Activated CD8-positive, alpha-beta T cell treated with anti-CD3 and anti-CD28 coated beads, Interleukin-2, amount 10 ng/mL, durations not matched to agents 7 days and 5 days (primary cell): Measurements from ENCODE around the gene HMG20A. TPM values are rescaled to one million over a fixed set of nuclear protein-coding genes. Genes with fewer than 3 reads are reported as not detected.

Experiments used
- ATAC-seq: fragments of 150-1000 bp; cut with Tn5 transposase; one replicate; pipeline ENCODE4 v1.10.0; 2021; ENCODE audit warnings: moderate library complexity
- CTCF ChIA-PET: fragments of 350-600 bp; sonication (Branson Sonifier 250); formaldehyde crosslinking; loops from one replicate; lab custom pipeline; 2021; ENCODE audit warnings: antibody characterized with exemption; lab: Charles Lee
- POLR2A ChIA-PET: fragments of 350-600 bp; sonication (Branson Sonifier 250); formaldehyde crosslinking; loops from one replicate; lab custom pipeline; 2021; ENCODE audit warnings: antibody characterized with exemption; lab: Charles Lee
- DNase-seq: peaks from one replicate; pipeline ENCODE4 v3.0.0-alpha.2; 2020
- H3K27ac Mint-ChIP-seq: one replicate; pipeline ENCODE4 v1.8.0; 2021; ENCODE audit warnings: mild to moderate bottlenecking, mixed read lengths
- H3K27me3 Mint-ChIP-seq: one replicate; pipeline ENCODE4 v1.8.0; 2021; ENCODE audit warnings: low read depth, mixed read lengths
- H3K36me3 Mint-ChIP-seq: one replicate; pipeline ENCODE4 v1.8.0; 2021; ENCODE audit warnings: low read depth, mixed read lengths
- H3K4me1 Mint-ChIP-seq: one replicate; pipeline ENCODE4 v1.8.0; 2021; ENCODE audit warnings: low read depth, mixed read lengths
- H3K4me3 Mint-ChIP-seq: one replicate; pipeline ENCODE4 v1.8.0; 2021; ENCODE audit warnings: mild to moderate bottlenecking, mixed read lengths
- H3K9me3 Mint-ChIP-seq: one replicate; pipeline ENCODE4 v1.8.0; 2022; ENCODE audit warnings: mixed read lengths; ENCODE audit not compliant: insufficient read depth
- total RNA-seq, 2 experiments: library from RNA; stranded (reverse); gene quantifications; one replicate each; pipeline ENCODE4 v1.2.3, GENCODE V29; 2021

Gene HMG20A
- total RNA-seq, 2 experiments from 2014 or later: 47.5 to 51.7 TPM

DNA sequence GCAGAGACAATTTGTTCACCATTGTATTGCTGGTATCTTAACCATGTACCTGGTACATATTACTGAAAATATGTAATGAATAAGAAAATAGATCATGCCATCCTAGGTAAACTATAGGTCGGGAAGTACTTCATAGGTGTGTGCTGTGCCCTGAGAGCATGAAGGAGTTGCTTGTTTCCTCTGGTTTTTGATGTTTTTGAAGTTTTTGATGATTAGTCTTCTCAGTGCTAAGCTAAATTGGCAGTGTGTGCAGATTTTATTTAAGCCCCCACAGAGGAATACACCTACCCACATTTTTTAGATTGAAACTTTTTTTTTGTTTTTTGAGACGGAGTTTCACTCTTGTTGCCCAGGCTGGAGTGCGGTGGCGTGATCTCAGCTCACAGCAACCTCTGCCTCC is 16.6 kb downstream of the HMG20A start:
- no peak overlapping the region for H3K4me3 Mint-ChIP-seq
- peaks cover 9% of the 10 kb centered on the region for H3K4me1 Mint-ChIP-seq
- POLR2A ChIA-PET: no interaction called here

GRCh38 chr15:77440378-77440999 is 19.8 kb downstream of the HMG20A start:
- H3K4me3 Mint-ChIP-seq: no peak overlapping the region
- peaks cover 9% of the 10 kb centered on the region for H3K4me1 Mint-ChIP-seq

More for the DNA sequence above, 16.6 kb downstream of the HMG20A start:
- H3K9me3 Mint-ChIP-seq: no peaks in the 10 kb centered on the region
- ATAC-seq (no peak), DNase-seq (no peak)
- H3K27me3 Mint-ChIP-seq: no peaks in the 10 kb centered on the region
- peaks cover 10% of the 10 kb centered on the region for H3K36me3 Mint-ChIP-seq
- no peak overlapping the region for H3K27ac Mint-ChIP-seq
- CTCF ChIA-PET: interaction anchor here (1.2 to 1.4 kb wide), 3 partner anchors 60 to 464 kb away, joined by 3 to 4 read pairs (median 3); no protein-coding TSS in a partner anchor

GRCh38 chr15:77446840-77447390 is 26.2 kb downstream of the HMG20A start:
- Mint-ChIP-seq H3K27me3 (no peaks in the 10 kb centered on the region), H3K27ac (no peak overlapping the region), H3K4me1 (peaks cover 4% of the 10 kb centered on the region), H3K36me3 (peaks cover 14% of the 10 kb centered on the region), H3K9me3 (no peaks in the 10 kb centered on the region), H3K4me3 (no peak overlapping the region)
- no peak for DNase-seq
- POLR2A ChIA-PET: no interaction called here
- ATAC-seq: no peak
- CTCF ChIA-PET: no interaction called here

More at GRCh38 chr15:77440378-77440999, 19.8 kb downstream of the HMG20A start:
- H3K27me3 Mint-ChIP-seq: no peaks in the 10 kb centered on the region
- H3K27ac Mint-ChIP-seq: no peak overlapping the region
- no peak for DNase-seq
- H3K36me3 Mint-ChIP-seq: peaks cover 10% of the 10 kb centered on the region
- ATAC-seq: no peak
- CTCF ChIA-PET: no interaction called here
- POLR2A ChIA-PET: no interaction called here
- no peaks in the 10 kb centered on the region for H3K9me3 Mint-ChIP-seq

DNA sequence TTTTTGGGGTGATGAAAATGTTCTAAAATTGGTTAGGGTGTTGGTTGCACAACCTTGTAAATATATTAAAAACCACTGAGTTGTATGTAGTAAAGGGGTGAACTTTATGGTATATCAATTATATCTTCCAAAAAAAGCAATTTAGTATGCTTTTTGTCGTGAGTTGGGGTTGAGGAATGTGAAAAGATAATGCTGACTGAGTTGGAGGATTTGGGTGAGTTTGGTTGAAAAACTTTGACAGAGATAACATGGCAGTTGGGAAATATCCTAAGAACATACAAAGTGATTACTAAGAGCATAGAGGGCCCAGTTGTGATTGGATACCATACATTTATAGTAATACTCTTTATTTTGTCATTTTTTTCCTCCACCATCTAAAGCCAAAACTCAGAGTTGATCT is 33.6 kb downstream of the HMG20A start:
- DNase-seq: no peak
- no peak overlapping the region for H3K27ac Mint-ChIP-seq
- no peaks in the 10 kb centered on the region for H3K9me3 Mint-ChIP-seq
- ChIA-PET CTCF (no interaction called here), POLR2A (interaction anchor here (0.6 kb wide), 1 partner anchor 296 kb away, joined by 3 read pairs; no protein-coding TSS in a partner anchor)
- no peak for ATAC-seq
- peaks cover 21% of the 10 kb centered on the region for H3K4me1 Mint-ChIP-seq
- H3K36me3 Mint-ChIP-seq: peaks cover 18% of the 10 kb centered on the region
- no peaks in the 10 kb centered on the region for H3K27me3 Mint-ChIP-seq
- H3K4me3 Mint-ChIP-seq: no peak overlapping the region

GRCh38 chr15:77454951-77455350 is 34.3 kb downstream of the HMG20A start:
- H3K36me3 Mint-ChIP-seq: peaks cover 21% of the 10 kb centered on the region
- no peak for ATAC-seq
- no peak for DNase-seq
- no peaks in the 10 kb centered on the region for H3K27me3 Mint-ChIP-seq
- H3K27ac Mint-ChIP-seq: no peak overlapping the region
- ChIA-PET POLR2A (interaction anchor here (0.6 kb wide), 1 partner anchor 296 kb away, joined by 3 read pairs; no protein-coding TSS in a partner anchor), CTCF (no interaction called here)
- no peak overlapping the region for H3K4me3 Mint-ChIP-seq
- no peaks in the 10 kb centered on the region for H3K9me3 Mint-ChIP-seq
- H3K4me1 Mint-ChIP-seq: peaks cover 21% of the 10 kb centered on the region

DNA sequence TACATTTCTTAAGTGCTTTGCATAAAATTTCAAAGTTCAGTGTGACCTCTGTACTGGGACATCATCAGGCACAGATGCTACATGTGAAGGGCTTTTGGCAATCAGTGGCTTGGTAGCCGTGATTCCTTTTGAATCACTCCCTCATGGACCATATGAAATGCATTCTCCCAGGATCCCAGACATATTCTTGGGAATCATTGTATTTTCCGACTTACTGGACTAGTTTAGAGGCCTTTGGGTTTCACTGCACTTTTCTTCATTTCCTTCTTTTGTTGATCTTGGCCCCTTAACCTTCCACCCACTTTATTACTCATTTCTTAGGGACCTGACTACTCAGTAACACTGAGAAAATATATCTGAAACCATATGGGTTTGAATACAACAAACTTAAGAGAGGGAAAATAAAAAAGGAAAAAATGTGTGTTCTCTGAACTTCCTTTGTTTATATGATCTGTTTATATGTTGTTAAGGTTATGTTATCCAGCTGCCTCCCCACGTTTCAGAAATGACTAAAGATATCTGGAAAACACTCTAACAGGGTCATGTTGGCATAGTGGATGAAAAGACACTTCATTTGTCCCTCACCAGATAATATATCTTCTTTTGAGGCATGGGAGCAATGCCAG is 35.1 kb downstream of the HMG20A start:
- Mint-ChIP-seq H3K9me3 (no peaks in the 10 kb centered on the region), H3K27ac (no peak overlapping the region), H3K4me3 (no peak overlapping the region), H3K4me1 (peaks cover 21% of the 10 kb centered on the region), H3K36me3 (peaks cover 26% of the 10 kb centered on the region), H3K27me3 (no peaks in the 10 kb centered on the region)
- ATAC-seq (no peak), DNase-seq (no peak)
- CTCF ChIA-PET: no interaction called here
- POLR2A ChIA-PET: interaction anchor here (0.7 kb wide), 1 partner anchor 34 kb away, joined by 3 read pairs; no protein-coding TSS in a partner anchor

GRCh38 chr15:77456746-77457145 is 36.1 kb downstream of the HMG20A start:
- H3K9me3 Mint-ChIP-seq: no peaks in the 10 kb centered on the region
- DNase-seq: no peak
- ATAC-seq: no peak
- no peak overlapping the region for H3K27ac Mint-ChIP-seq
- peaks cover 21% of the 10 kb centered on the region for H3K4me1 Mint-ChIP-seq
- ChIA-PET CTCF (interaction anchor here (2.4 kb wide), 1 partner anchor 270 kb away, joined by 6 read pairs; no protein-coding TSS in a partner anchor), POLR2A (no interaction called here)
- H3K27me3 Mint-ChIP-seq: no peaks in the 10 kb centered on the region
- H3K36me3 Mint-ChIP-seq: peaks cover 19% of the 10 kb centered on the region
- H3K4me3 Mint-ChIP-seq: no peak overlapping the region

DNA sequence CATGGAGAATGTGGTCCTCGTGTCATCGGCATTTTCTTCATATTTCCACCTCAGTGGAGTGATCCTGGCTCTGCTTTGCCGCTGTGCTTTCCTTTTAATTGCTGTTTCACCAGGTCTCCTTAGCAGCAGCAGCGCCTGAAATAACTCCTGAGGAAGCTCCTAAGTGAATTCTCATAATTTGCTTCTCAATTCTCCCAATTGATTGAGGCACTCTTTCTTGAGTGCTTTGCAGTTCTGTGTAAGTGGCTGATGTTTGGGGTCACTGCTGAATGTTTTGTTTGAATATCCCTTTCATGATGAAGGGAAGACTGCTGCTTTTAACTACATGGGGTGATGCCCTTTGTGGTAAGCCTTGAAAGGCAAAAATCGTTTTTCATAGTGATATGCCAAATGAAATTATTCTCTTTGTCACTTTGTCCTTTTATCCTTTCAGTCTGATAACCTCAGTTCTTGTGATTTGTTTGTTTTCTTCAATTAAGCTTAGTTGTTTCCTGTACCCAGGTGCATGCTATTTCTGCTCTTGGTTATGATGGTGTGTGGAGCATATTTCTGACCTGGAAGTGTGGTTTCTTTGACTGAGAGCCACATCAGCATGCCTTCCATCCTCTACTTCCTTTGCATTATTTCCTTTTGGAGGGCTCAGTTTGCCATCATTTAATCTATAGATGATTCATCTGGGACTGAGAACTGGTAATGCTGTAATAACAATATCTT is 36.7 kb downstream of the HMG20A start:
- DNase-seq (peak; percentile 22), ATAC-seq (peak; percentile 67)
- ChIA-PET POLR2A (no interaction called here), CTCF (interaction anchor here (1.1 to 2.4 kb wide), 4 partner anchors 21 to 339 kb away, joined by 3 to 6 read pairs (median 3); no protein-coding TSS in a partner anchor)
- Mint-ChIP-seq H3K27ac (peak overlapping the region; percentile 23), H3K4me1 (peaks cover 21% of the 10 kb centered on the region), H3K27me3 (no peaks in the 10 kb centered on the region), H3K36me3 (peaks cover 16% of the 10 kb centered on the region), H3K4me3 (no peak overlapping the region), H3K9me3 (no peaks in the 10 kb centered on the region)

DNA sequence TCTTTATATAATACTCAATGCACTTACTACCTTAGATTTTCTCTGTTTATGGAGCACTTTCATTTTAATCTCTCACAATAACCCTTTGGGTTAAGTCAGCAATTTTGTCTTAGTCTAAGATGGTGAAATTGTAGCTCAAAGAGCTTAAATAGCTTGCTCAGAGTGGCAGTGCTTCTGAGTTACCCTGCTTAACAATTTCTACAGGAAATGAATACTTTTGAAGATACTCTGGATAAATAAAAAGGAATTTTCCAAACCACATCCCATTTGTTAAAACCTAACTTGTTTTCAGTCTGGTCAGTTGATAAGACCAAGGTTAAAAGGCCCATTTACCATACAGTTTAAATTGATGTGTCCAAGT is 37.2 kb downstream of the HMG20A start:
- peaks cover 21% of the 10 kb centered on the region for H3K4me1 Mint-ChIP-seq
- ChIA-PET CTCF (interaction anchor here (1.1 to 2.4 kb wide), 4 partner anchors 21 to 340 kb away, joined by 3 to 6 read pairs (median 3); no protein-coding TSS in a partner anchor), POLR2A (no interaction called here)
- peak overlapping the region; percentile 23 for H3K27ac Mint-ChIP-seq
- H3K4me3 Mint-ChIP-seq: no peak overlapping the region
- no peaks in the 10 kb centered on the region for H3K27me3 Mint-ChIP-seq
- no peak for DNase-seq
- peaks cover 15% of the 10 kb centered on the region for H3K36me3 Mint-ChIP-seq
- ATAC-seq: no peak
- H3K9me3 Mint-ChIP-seq: no peaks in the 10 kb centered on the region

DNA sequence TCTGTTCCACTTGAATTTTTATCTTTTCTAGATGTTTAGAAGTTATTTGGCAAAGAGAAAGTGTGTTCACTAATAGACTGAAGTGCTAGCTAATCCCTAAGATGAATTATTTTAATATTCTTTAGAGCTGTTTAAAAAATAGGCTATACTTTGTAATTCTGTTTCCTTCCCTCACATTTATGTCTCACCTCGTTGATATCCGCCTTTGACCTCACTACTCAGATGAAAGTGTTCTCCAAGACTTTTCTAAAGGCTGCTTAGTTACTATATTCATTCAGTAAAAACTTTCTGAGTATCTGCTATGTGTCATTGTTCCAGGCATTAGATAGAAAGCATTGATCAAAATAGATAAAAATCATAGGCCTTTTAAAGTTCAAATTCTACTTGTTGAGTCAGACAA is 38.3 kb downstream of the HMG20A start:
- ATAC-seq (no peak), DNase-seq (no peak)
- peaks cover 15% of the 10 kb centered on the region for H3K36me3 Mint-ChIP-seq
- H3K27ac Mint-ChIP-seq: no peak overlapping the region
- peaks cover 21% of the 10 kb centered on the region for H3K4me1 Mint-ChIP-seq
- ChIA-PET POLR2A (no interaction called here), CTCF (interaction anchor here (2.4 kb wide), 1 partner anchor 272 kb away, joined by 6 read pairs; no protein-coding TSS in a partner anchor)
- no peak overlapping the region for H3K4me3 Mint-ChIP-seq
- no peaks in the 10 kb centered on the region for H3K27me3 Mint-ChIP-seq
- H3K9me3 Mint-ChIP-seq: no peaks in the 10 kb centered on the region

DNA sequence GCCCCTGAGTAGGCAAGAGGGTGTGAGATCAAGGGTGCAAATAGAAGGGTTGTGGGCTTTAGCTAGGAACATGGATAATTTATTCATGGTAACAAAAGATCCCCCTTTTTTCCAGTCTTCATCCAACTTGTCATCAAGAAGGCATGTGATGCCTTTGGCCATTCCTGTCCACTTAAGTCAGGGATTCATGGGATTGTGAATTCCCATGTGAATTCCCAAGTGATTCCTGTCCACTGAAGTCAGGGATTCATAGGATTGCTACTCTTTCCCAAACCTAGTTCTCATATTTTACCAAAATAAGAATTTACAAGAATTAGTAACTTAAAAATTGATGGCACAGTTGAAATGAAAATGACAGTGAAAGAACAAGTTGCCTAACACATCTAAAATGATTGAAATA is 40.8 kb downstream of the HMG20A start:
- POLR2A ChIA-PET: no interaction called here
- CTCF ChIA-PET: no interaction called here

More for the DNA sequence above, 40.8 kb downstream of the HMG20A start:
- ATAC-seq (no peak), DNase-seq (no peak)
- Mint-ChIP-seq H3K27me3 (no peaks in the 10 kb centered on the region), H3K4me3 (no peak overlapping the region), H3K36me3 (peaks cover 17% of the 10 kb centered on the region), H3K27ac (no peak overlapping the region), H3K4me1 (peaks cover 16% of the 10 kb centered on the region), H3K9me3 (no peaks in the 10 kb centered on the region)
